Measurements from ENCODE around the gene RBM6.
"Not testable (repeated sequence)": the region's sequence is repeated elsewhere in the genome, so short reads cannot be mapped to it uniquely, and the experiment has no call there.

RBM6 gene

DNA sequence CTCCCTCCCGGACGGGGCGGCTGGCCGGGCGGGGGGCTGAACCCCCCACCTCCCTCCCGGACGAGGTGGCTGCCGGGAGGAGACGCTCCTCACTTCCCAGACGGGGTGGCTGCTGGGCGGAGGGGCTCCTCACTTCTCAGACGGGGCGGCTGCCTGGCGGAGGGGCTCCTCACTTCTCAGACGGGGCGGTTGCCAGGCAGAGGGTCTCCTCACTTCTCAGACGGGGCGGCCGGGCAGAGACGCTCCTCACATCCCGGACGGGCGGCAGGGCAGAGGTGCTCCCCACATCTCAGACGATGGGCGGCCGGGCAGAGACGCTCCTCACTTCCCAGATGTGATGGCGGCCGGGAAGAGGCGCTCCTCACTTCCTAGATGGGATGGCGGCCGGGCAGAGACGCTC, 145.0 kb downstream of the RBM6 start:
- intact Hi-C loops (cut with DNase I) = not testable (repeated sequence)
- peak in 1 of 10 donors; percentile 61 for DNase-seq

DNA sequence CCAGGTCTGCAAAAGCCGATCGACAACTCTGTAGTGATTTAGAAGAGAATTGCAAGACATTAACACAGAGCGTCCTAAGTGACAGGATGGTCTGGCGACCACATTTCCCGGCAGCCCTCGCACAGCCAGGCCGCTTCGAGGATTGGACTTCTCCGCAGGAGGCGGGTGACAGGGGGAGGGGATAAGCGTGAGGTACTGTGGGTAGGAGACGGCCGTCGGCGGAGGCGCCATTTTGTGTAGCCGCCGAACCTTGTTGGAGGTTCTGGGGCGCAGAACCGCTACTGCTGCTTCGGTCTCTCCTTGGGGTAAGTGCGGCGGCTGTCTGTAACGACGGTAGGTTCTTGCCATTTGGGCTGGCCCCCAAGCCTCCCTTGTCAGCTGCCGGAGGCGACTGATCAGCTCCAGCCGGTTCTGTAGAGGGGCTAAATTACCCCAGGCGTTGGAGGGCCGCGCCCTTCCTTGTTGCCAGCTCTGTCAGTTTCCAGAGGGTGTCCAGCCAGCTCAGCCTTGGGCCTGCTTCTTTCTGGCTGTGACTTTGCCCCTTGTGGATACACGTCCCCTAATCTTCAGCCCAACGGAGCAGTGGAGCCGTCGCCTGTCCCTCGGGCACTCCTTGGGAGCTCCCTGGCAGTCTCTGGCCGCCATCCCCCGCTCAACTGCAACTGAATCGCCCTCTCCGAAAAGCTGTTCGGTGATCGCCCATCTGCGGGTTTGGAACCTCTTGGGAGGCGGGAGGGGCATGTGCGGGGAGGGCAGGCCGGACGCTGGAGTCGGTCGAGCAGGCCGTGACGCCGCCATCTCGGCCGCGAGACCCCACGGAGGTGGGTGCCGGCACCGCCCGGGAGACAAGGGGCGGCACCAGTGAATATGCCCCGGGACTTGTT, 149.0 kb downstream of the RBM6 start, which contains the start of gene RBM5:
RBM5 (plus strand) TSS at position 195 of the 884 bp plus-strand sequence. CDS start 1,516 bp downstream, outside the sequence.
- intact Hi-C loops (cut with DNase I) = no loop called here
- peak; percentile 89 to 99 (median 95) for DNase-seq

DNA sequence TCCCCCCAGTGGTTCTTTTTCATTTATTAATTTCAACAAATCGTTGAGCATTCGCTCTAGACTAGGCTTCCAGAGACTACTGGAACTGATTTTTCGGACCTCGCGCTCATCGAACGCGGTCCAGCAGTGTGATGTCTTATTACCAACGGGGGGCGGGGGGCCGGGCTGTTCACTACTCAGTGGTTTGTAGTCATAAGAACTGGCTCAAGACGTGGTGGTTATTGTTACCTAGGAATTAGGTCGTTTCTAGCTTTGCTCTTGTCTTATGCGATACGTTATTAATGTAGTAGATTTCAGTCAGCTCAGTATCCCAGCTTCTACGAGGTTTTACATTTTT, 149.6 kb downstream of the RBM6 start:
- intact Hi-C loops (cut with DNase I) = no loop called here
- DNase-seq = peak in 1 of 10 donors; percentile 17

DNA sequence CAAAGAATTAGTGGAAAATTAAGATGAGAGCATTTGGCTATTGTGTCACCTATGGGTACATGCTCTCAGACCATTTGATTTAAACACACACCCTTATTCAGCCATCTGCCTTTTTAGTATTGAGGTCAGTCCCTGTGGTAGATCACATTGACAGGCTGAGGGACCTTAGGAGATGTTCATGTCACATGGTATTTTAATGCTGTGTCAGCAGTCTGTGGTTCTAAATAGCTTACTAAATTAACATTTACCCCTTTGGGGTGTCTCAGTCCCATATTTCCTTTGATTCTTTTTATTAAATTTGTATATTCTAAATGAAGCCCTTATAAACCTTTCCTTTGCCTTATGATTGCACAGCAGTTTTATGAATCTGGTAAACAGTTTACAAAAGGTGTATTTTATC, 151.0 kb downstream of the RBM6 start:
- DNase-seq = no peak
- intact Hi-C loops (cut with DNase I) = loop anchor here (10.0 kb wide), 1 partner anchor 156 kb away; no protein-coding TSS in a partner anchor

DNA sequence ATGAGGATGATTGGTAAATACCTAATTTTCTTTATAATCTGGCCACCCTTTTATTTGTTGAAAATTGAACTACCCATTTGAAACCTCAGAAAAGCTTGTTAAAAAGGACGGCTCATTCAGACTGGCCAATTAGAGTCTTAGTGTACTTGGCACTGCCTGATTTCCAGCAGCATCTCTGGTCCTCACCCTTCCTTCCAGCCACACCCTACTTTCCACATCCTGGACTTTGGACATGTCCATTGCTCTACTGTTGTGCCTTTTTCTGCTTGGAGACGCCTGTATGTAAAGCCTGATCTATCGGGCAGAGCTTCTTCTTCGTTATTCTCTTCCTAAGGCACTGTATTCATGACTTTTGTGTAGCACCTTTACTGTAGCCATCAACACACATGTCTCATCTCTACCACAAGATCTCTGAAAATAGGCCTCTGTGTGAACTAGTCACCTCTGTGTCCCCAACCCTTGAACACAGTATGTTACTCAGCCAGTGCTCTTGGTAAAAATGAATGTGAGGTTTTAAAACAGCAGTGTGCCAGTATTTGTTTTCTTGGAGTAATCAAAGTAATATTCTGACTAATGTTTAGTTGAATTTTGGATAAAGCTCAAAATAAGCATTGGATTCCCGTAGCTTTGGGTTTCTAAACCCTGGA, 155.5 kb downstream of the RBM6 start:
- intact Hi-C loops (cut with DNase I) = loop anchor here (10.0 kb wide), 1 partner anchor 161 kb away; no protein-coding TSS in a partner anchor
- no peak for DNase-seq

DNA sequence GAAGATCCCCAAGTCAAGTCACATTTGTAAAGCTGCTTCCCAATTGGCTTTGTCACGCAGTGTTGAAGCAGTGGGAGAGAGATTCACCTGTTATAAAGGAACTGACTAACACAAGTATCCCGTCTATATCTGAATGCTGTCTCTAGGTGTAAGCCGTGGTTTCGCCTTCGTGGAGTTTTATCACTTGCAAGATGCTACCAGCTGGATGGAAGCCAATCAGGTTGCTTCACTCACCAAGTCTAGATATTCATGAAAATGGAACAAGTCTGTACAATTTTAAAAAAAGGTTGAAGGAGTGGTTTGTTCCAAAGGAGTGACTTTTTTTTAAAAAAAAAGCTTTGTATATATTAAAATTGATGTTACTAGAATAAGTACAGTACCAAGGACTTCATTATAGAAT, 160.4 kb downstream of the RBM6 start:
- DNase-seq = no peak
- intact Hi-C loops (cut with DNase I) = no loop called here

DNA sequence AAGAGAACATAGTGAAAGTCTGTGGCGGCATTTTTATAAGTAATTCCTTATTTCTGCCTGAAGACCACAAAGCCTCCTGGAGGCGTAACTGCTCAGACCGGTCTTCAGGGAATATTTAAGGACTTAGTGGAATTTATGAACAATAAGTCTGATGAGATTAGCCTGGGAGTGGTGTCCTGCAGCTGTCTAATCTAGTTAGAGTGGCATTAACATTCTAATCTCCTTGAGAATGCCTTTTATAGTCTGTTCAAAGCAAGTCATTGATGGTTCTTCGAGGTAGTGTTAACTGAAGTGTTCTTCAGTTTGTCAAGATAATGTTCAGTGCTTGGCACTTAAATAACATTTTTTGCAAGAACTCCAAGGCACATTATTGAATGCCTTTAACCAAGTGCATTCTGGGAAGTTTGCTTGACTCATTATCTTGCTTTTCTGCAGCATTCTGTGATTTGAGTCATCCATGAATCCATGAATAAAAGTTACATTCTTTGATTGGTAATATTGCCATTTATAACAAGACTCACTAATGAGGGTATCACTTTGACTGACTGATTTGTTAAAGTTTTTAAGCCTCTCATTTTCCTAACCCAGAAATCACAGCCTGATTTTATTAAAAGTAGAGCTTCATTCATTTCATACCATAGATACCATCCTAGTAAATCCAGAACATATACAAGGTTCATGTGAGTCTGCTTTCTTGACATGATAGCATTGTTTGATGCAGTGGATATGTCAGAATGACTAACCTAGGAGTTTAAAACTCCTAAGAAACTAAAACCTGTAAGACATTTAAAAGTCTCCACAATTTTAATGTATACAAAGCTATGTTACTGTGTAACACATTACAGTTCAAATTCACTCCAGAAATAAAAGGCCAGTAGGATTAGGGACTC, 161.3 kb downstream of the RBM6 start:
- intact Hi-C loops (cut with DNase I) = no loop called here

DNA sequence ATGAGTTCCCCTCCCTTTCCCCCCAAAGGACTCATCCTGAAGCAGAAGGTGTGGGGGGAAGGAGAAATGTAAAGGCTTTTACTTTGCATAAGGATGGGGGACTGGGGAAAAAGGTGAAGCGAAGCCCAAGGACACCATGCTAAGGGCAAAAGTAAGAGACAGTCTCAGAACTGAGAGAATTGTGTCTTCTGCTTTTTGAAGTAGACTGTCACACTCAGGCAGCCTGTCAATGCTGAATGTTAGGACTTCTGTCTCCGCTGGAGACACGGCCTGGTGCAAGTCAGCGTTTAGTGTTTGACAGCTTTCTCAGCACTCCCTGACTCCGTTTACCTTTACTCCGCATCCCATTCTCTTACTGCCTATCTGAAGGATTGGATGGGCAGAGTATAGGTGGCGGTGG, 162.6 kb downstream of the RBM6 start:
- intact Hi-C loops (cut with DNase I) = no loop called here
- no peak for DNase-seq

More for the DNA sequence above, 161.3 kb downstream of the RBM6 start:
- no peak for DNase-seq

DNA sequence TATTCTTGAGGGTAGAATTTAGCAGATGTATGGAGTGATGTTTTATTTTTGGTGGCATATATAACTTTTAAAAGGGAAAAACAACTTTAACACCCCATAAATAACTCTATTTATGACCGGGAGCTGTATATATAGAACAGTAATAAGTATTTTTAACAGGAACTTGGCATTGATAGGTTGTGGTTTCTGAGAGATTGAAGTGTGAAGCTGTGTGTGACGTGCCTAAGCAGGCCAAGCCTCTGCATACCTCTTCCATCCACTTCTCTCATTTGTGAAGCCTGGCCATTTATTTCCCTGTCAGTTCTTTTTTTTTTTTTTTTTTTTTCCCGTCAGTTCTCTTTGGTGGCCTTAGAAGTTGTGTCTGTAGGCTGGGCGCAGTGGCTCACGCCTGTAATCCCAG, 171.8 kb downstream of the RBM6 start:
- intact Hi-C loops (cut with DNase I) = no loop called here
- DNase-seq = no peak

DNA sequence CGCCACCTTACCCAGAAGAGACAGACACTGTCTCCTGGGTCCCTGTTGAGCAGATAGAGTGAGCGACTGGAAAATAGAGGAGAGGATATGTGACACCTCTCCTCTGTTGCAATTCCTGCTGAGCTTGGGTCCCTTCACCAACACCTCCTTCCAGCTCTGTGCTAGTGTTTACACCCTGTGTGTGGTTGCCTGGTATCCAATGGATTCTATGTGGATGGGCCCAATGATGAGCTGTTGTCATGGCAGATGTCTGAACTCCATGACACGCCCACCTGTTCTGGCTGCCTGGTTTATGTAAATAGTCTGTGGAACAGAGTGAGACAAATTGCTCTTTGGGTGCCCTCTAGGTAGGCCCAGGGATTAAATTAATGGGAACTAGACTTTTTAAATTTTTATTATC, 172.5 kb downstream of the RBM6 start:
- no peak for DNase-seq
- intact Hi-C loops (cut with DNase I) = no loop called here

DNA sequence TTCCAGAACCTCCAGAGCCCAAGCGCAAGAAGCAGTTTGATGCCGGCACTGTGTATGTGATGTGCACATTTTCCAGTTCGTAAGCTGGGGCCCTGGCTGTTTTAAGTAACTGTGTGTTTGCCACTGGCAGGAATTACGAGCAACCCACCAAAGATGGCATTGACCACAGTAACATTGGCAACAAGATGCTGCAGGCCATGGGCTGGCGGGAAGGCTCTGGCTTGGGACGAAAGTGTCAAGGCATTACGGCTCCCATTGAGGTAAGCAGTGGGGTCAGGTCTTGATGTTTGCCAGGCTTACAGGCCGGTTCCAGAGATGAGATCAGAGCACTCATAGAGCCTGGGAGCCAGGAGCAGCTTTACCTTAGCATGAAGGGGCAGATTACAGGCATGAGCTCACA, 177.2 kb downstream of the RBM6 start:
- intact Hi-C loops (cut with DNase I) = no loop called here
- DNase-seq = peak in 1 of 10 donors; percentile 45

DNA sequence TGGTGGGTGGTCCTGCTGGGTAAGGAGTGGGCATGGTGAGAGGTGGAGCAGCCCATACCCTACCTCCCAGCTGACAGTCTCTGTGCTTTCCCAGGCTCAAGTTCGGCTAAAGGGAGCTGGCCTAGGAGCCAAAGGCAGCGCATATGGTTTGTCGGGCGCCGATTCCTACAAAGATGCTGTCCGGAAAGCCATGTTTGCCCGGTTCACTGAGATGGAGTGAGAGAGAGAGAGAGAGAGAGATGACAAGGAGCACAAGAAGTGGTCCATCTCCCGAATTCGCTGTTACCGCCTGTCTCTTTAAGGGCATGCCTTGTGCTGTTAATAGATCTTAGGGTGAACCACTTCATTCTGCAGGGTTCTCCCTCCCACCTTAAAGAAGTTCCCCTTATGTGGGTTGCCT, 178.3 kb downstream of the RBM6 start:
- intact Hi-C loops (cut with DNase I) = no loop called here
- no peak for DNase-seq

DNA sequence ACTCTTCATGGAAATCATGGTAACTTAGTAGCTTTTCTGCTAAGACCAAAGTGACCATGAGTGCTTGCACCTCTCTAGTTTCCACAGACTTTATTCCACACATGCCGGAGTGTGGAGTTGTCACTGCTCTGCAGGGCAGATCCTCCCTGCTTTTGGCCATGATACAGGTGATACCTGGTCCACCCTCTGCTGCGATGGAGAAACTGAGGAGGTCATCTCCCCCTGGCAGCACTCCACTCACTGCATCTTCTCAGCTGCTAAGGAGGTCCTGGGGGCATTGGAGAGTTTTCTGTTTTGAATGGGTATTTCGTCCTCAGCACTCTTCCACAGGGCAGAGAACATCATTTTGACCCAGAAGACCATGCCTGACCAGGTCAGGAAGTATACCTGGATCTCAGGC, 179.8 kb downstream of the RBM6 start:
- DNase-seq = no peak
- intact Hi-C loops (cut with DNase I) = no loop called here

DNA sequence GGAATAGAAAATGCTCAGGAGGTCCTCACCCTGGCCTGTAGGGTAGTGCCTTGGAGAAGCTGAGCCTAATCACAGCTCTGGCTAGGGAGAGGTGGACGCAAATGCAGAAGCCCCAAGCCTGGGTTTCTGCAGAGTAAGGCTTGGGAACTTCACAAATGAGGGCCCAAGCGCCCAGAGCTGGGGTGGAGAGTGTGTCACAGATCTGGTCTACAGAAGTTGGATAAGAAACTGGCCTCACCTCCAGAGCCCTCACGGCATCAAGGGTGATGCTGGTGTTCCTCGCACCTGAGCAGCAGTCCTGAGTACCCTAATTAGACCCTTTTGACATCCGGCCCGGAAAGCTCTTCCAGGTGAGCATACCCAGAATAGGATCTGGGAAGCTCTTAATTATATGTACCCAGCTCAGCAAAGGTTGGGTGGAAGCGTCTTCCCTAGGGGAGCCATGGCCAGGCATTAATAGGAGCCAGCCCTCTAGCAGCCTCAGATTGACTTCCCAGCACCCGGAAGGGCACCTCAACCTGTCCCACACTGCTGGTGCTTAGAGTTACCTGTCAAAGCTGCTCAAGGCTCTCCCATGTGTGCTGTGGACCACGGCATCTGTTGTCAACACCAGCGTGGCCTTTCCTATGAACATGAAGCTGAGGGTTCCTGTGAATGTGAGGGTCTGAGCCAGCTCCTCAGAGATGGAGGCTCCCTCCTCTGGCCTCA, 180.6 kb downstream of the RBM6 start:
- peak in 2 of 10 donors; percentile 55 to 71 for DNase-seq
- intact Hi-C loops (cut with DNase I) = loop anchor here (1.0 kb wide), 2 partner anchors 69 to 153 kb away; no protein-coding TSS in a partner anchor

DNA sequence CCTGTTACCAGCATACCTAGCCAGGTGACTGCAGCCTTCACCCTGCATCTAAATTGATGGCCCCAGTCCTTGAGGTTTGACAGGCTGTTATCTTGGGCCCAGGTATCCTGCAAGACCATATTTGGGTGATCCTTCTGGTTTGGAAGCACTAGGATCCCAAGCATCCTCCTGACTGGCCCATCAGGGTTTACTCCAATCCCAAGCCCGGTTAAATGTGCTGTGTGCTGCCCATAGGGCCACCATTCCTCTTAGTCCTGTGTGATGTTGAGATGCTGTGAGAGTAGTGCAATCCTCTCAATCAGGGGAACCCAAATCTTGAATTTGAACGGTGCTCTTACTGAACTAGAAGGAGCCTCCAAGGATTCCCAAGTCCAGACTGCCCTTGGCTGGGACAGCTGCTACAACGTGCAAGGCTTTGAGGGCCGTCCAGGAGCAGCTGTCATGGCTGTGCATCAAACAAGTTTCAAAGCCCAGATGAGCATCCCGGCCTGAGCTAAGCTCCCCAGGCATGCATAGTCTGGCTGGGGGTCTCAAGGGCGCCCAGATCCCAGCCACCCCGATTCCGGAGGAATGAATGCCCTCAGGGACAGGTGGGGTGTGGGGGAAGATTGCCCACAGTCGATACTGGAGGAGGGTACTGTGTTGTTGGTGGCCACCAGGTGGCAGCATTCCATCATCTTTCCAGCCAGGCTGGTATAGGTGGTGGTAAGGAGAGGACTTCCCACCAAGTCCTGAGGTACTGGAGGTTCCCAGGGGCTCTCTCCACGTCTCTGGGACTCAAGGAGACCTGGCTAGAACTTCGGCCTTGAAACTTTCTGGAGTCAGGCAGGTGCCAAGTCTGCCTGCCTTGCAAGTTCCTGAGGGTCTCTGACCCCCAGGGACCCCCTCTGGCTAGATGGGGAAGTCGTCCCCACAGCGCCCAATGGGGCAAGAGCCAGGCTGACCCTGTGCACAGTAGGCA, 181.4 kb downstream of the RBM6 start:
- intact Hi-C loops (cut with DNase I) = loop anchor here (1.0 kb wide), 2 partner anchors 68 to 152 kb away; no protein-coding TSS in a partner anchor
- peak; percentile 61 to 97 (median 82) for DNase-seq

DNA sequence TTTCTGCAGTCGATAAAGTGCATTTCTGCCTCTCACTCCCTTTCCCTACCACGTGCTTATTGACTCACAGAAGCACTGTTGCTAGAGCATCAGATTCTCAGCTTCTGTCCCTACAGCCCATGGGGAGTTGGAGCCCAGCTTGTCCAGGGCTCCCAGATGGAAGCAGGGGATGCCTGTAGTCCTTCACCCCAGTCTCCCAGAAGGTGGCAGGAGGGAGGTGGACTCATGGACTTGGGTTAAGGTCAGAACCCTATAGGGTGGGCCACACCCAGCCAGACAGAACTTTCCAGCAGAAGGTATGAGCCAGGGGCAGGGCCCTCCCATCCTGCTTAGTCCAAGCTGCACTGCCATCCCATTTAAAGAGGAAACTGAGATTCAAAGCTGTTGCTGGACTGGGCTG, 182.1 kb downstream of the RBM6 start:
- DNase-seq = no peak
- intact Hi-C loops (cut with DNase I) = no loop called here

DNA sequence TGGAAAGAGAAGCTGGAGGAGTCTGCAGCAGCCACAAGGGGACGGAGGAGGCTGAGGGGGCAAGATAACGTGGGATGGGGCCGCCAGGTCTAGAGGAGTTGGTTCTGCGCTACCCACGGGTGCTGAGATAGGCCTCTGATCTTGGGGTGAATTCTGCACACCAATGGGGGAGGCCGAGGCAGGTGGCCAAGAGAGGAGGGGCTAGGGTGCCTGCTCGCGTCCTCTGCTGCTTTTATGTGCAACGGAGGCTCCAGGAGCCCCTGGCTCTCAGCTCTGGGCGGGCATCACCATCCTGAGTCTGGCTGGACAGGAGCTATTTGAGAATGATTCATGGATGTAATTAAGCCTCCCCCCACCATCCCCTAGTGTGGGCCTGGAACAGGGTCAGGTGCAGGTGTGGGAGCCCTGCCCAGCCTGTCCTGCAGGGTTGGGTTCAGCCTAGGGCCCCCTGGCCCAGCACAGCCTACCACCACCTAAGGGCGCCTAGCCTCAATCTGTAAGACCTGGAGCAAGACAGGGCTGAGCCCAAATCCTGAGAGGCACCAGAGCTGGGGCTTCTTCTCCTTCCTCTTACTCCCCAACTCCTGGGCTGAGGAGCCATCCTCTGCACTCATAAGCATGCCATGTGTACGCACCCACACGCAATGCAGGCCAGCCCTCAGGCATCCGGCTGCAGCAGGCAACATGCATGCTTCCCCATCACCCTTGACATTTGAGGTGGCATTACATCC, 182.9 kb downstream of the RBM6 start:
- intact Hi-C loops (cut with DNase I) = no loop called here
- peak in 3 of 10 donors; percentile 21 to 81 (median 69) for DNase-seq

DNA sequence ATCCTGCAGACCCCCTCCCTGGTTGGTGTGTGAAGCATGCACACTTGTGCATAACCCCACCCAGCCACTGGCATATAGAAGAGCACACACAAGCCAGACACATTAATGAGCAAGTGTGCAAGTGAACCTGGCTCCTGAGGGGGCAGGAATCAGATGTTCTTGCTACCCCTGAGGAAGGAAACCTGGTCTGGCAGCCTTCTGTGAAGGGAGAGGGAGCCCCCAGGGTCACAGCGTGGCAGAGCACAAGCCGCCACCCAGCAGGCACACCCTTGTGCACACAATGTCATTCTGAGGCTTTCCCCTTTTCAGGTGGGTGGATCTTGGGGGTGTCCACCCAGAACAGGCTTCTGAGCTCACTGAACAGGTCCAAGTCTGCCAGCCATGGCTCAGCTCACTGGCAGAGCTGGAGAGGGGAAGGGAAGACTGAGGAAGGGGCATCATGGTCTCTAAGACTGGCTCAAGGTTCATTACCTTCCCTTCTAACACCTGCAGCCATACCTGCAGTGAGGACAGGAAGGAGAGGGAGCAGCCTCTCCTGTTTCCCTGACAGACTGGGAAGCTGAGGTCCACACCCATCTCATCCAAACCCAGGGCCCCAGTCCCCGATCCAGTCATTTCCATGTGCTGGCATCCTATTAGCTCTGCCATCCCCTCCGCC, 183.6 kb downstream of the RBM6 start:
- peak in 4 of 10 donors; percentile 4 to 70 (median 46) for DNase-seq
- intact Hi-C loops (cut with DNase I) = no loop called here
